Cardiac fibroblast (primary cell): ENCODE results near the gene TUBB4A.

Experiments used
- DNase-seq, 2 donors: peaks; one replicate each; pipeline versions ENCODE4 v3.0.0 to v3.0.0-alpha.2; 2010; ENCODE audit warnings: low read depth in 2 of 2
- H3K4me3 ChIP-seq, 2 donors: replicated peaks in 1 of 2; 1 replicate in 1 of 2; 2 replicates in 1 of 2; pipeline ENCODE4 v1.5.1; 2011; ENCODE audit warnings: low read depth in 2 of 2, low read length in 2 of 2, mild to moderate bottlenecking in 2 of 2, moderate library complexity in 1 of 2
- CTCF ChIP-seq: IDR thresholded peaks from one replicate; pipeline ENCODE4 v1.5.1; 2011; ENCODE audit warnings: low read depth, mild to moderate bottlenecking, low read length, inconsistent platforms

Gene TUBB4A

GRCh38 chr19:6476155-6476895 is 25.8 kb downstream of the TUBB4A start:
- H3K4me3 ChIP-seq, result no peak overlapping the region
- no peak for TF ChIP-seq CTCF
- DNase-seq, result peak; percentile 48 to 56

DNA sequence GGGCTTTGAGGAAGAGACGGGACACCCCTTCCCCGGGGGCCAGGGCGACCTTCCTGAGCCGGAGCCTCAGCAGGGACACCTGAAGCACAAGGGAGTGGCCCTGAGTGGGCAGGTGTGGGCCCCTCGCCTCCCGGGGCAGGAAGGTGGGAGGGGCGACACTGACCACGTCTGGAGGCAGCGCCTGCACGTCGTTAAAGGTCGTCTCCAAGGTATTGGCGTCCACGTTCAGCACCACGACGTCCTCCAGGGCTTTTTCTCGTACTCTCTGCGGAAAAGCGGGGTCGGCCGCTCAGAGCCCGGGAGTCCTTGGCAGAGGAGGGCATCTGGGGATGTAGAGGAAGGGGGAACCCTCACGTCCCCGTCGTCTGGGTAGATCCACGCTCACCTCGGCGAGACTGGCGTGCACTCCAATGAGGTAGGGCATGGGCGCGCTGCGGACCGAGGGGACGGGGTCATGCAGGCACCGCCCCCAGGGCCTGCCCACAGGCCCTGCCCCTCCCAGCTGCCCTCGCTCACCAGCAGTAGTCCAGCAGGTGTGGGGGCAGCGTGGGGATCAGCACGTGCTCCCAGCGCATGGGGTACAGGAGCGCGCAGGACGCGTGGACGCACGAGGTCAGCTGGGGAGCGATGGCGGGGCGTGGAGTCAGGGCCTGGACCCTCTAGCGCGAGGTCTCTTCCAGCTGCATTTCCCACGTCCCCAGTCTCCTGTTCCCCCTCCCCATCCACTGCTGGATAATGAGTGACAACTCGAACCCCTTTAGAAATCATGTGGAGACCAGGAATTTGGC is 26.6 kb downstream of the TUBB4A start:
- TF ChIP-seq CTCF, result no peak
- DNase-seq, result no peak
- no peak overlapping the region for H3K4me3 ChIP-seq

DNA sequence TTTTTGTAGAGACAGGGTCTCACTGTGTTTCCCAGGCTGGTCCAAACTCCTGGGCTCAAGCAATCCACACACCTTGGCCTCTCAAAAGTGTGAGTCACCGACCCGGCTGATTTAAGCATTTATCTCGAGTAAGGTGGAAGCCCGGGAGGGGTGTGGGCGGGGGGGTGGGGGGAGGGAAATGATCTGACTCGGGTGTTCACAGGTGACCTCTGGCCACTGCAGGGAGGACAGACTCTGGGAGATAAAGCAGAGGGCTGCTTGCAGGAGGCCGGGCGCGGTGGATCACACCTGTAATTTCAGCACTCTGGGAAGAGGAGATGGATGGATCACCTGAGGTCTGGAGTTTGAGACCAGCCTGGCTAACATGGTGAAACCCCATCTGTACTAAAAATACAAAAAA is 28.5 kb downstream of the TUBB4A start:
- H3K4me3 ChIP-seq, result no peak overlapping the region
- TF ChIP-seq CTCF, result no peak
- DNase-seq, result no peak

GRCh38 chr19:6472713-6473112 is 29.4 kb downstream of the TUBB4A start:
- no peak for TF ChIP-seq CTCF
- no peak for DNase-seq
- H3K4me3 ChIP-seq, result no peak overlapping the region

DNA sequence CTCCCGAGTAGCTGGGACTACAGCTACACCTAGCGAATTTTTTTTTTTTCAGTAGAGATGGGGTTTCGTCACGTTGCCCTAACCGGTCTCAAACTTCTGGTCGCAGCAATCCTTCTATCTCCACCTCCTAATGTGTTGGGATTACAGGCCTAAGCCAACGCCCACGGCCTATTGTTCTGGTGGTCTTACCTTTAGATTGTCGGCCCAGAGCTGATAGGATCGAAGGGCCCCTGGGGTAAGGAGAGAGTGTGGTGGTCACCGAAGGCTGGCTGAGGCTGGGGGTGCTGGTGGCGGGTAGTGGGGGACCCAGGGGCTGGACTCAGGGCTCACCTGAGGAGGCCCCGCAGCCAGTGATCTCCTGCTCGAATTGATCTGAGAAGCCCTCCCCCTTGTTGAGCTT is 31.0 kb downstream of the TUBB4A start:
- TF ChIP-seq CTCF, result no peak
- DNase-seq, result no peak
- no peak overlapping the region for H3K4me3 ChIP-seq

DNA sequence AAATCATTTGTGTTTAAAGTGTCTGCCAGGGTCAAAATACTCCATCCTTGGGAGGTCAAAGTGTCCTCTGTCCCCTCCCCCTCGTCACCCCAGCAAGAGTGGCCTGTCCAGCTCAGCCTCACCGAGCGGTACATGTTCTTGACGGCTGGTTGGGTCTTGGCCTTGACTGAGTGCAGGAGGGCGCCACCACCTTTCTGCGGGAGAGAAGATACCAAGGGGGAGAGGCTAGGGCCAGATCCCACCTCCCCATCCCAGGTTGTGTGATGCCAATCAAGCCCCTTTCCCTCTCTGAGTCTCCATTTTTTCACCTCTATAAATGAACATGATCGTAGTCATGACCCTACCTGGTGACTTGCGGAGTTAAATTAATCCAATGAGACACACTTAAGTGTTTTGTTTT is 31.9 kb downstream of the TUBB4A start:
- no peak for DNase-seq
- TF ChIP-seq CTCF, result no peak
- H3K4me3 ChIP-seq, result no peak overlapping the region
